ENCODE measurements around the gene POLR1D.

DNA sequence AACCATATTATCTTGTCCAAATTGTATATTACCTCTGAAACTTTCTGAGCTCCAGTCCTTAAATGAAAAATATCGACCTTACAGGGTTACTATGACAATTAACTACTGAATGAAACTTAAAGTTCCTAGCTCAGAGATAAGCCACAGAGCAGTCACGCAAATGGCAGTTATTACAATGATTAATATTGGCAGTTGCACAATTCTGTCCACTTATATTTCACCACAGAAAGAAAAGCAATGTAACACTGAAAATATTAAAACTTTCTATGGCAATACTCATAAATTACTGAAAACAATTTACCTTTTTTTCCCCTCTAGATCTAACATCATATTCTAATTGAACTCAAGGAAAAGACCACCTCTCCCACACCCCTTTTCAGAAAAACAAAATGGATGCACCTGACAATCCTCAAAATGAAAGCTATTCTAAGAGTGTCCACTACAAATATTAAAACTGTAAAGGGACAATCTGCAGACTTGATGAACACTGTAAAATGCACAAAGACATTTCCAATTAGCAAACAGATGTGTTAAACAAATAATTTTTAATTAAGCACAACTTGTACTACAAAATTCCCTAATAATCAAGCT, 16.0 kb upstream of the POLR1D start:
- no peak for TF ChIP-seq POLR2AphosphoS5 (IDR thresholded peaks at IDR 0.05; ENCODE audit: borderline replicate concordance, low read depth, low read length)
- TF ChIP-seq EZH2 (IDR thresholded peaks at IDR 0.05), result no peak

All from SK-N-MC (cell line).